ENCODE measurements around the gene TECPR1.

The TECPR1 gene

DNA sequence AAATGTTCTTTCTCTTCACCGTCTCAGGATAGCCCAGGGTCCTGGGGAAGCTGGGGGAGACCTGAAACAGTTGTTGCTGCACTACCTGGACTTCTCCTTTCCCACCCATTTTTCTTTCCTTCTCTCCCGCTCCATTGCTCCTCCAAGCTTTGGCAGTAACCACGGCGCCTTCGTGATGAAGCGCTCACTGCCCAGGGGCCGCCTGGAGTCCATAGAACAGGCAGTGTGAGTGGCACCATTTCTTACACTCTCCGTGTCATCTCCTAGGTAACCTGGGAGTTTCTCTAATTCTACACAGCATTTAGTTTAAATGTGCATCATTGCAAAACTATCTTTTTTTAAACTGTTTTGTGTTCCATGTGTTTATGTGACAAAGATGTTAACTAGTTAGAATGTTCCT, 81.1 kb downstream of the TECPR1 start:
- no peak for FAIRE-seq

DNA sequence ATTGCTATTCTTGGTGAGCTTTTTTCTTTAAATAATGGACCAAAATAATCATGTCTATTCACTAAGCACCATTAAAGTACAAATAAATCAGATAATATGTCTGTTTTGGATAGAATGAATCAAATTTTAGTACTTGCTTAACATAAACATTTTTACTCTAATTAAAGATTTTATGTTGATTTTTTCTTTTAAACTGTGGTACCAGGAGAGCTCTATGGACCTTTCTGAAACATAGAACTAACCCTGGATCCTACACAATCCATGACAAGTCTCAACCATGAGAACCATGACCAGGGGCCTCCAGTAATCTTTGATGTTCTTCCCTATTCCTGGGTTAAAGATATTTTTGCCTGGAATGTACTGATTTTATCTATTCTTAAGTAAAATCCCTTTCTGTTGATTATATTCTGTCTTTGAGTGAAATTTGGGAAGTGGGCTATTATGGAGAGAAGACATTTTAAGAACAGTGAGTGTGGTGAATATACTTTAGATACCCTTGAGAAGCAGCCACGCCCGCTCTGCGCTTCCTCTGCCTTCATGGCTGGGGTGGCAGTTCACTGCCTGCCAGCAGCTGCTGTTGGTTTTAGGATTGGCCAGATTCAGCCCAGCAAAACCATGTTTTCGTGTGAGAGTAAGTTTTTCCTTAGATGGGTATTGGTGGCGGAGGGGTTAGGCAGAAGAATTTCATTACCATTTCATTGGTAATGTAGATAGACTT, 83.0 kb downstream of the TECPR1 start:
- FAIRE-seq: no peak

More for the DNA sequence above, 81.1 kb downstream of the TECPR1 start:
- DNase-seq (ENCODE audit: insufficient read length, low spot score): no peak

DNA sequence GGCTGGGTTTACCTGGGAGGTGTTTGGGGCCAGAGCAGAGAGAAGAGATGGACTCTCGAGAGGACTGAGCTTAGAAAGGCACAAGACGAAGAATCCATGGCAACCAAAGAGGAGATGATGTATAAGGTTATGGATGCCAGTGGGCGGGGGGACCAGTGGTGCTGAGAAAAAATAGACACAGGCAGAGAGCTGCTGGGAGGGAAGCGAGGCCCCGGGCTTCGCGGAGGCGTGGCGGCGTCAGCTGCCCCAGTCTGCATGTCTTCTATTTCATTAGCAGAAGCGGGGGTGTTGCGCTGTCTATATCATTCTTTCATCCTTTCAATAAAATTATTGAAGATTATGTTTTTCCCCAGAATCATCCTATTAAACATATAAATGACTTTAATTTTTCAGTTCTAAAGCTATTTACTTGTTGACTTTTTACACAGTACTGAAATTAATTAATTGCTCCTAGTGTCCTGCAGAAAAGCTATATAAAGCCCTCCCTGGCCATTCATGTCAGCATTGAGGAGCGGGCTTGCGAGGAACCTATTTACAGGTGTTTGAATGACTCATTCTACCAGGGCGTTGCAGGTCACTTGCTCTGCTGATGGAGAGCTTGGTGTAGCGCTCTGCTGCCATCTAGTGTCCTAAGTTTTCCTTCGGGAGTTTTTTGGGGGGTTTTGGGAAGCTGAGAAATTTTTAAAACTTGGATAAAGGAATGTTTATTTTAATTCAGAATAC, 83.7 kb downstream of the TECPR1 start:
- FAIRE-seq (no peak), DNase-seq (ENCODE audit: insufficient read length, low spot score) (peak; percentile 68)

More for the DNA sequence above, 83.0 kb downstream of the TECPR1 start:
- DNase-seq (ENCODE audit: insufficient read length, low spot score): no peak

DNA sequence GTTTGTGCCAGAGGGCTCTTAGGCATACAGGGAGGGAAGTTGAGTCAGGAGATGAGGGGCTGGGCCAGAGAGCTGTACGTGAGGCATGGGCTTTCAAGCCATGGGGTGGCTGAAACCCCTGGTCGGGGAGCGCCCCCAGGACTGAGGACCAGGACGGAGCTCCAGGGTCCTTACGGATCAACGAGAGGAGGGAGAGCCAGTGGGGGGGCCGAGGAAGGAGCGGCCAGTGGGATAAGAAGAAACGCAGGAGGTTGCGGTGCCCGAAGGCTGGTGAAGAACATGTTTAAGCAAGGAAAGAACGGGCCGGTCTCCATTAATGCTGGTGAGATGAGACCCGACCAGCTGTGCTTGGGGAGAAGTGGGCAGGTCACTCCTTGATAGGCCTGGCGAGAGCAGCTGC, 84.4 kb downstream of the TECPR1 start:
- FAIRE-seq (no peak), DNase-seq (ENCODE audit: insufficient read length, low spot score) (no peak)

DNA sequence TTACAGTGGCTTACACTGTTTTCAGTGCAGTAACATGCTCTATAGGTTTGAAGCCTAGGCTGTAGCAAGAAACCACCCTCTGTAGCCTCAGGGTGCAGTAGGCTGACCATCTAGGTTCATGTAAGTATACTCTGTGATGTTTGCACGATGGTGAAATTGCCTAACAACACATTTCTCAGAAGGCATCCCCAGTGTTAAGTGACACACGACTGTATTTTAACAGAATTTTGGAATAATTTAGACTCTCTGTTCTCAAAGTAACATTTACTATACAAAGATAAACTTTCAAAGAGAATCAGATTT, 85.4 kb downstream of the TECPR1 start:
- FAIRE-seq (no peak), DNase-seq (ENCODE audit: insufficient read length, low spot score) (no peak)

DNA sequence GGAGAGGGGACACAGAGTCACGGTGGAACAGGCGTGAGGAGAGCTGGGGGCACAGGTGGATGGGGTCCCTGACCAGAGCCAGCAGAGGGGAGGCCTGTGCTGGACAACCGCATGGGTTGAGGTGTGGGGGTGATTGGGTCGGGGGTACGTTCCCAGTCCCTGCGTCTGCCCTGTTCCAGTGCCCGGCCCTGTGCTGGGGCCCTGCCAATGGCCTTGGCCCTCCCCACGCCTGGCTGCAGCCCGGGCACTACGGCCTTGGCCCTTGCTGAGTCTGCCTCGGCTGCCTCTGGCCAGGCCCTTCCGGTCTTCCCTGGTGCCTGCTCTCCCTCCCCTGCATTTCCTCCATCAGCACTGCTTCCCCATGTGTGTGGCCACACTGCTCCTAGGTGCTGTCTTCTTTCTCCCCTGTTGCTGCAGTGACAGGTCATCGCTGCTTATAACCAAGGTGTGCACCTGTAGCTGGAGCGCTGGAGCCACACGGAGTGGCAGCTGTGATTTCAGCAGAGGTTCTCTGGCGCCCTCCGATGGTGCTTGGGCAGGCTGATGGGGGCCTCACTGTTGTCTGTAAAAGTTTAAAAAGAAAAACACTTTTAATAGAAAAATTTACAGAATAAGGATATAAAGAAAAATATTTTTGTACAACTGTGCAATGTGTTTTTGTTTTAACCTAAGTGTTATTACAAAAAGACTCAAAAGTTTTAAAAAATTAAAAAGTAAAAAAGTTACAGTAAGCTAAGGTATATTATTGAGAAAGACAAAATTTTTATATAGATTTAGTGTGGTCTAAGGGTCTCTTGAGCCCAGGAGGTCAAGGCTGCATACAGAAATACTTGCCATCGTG, 86.0 kb downstream of the TECPR1 start:
- FAIRE-seq (no peak), DNase-seq (ENCODE audit: insufficient read length, low spot score) (no peak)
